Natural killer cell (primary cell): Measurements from ENCODE around the gene GRIN3B. TPM values are rescaled to one million over a fixed set of nuclear protein-coding genes. Genes with fewer than 3 reads are reported as not detected.

Source experiments
- ATAC-seq, 3 donors: fragments of 150-1000 bp in 2 of 3; fragments of 200-7000 bp in 1 of 3; cut with Tn5 transposase; 1 replicate in 1 of 3; 2 replicates in 2 of 3; pipeline ENCODE4 v1.10.0; 2021; ENCODE audit warnings: mild to moderate bottlenecking in 2 of 3, moderate library complexity in 2 of 3
- DNase-seq, 2 donors: peaks; one replicate each; pipeline versions ENCODE4 v3.0.0 to v3.0.0-alpha.2; 2013 to 2021; ENCODE audit warnings: mixed read lengths in 1 of 2
- H3K27ac ChIP-seq: one replicate; pipeline ENCODE4 v1.5.1; 2013; ENCODE audit warnings: mild to moderate bottlenecking, low read length
- H3K27me3 ChIP-seq: one replicate; pipeline ENCODE4 v1.6.1; 2013; ENCODE audit warnings: low read length; ENCODE audit not compliant: control insufficient read depth, insufficient read depth
- H3K36me3 ChIP-seq: one replicate; pipeline ENCODE4 v1.6.1; 2013; ENCODE audit warnings: low read length; ENCODE audit not compliant: control insufficient read depth, insufficient read depth
- H3K4me1 ChIP-seq: one replicate; pipeline ENCODE4 v1.6.1; 2013; ENCODE audit warnings: low read length; ENCODE audit not compliant: control insufficient read depth, insufficient read depth
- H3K4me3 ChIP-seq: one replicate; pipeline ENCODE4 v1.5.1; 2013; ENCODE audit warnings: low read length
- H3K9me3 ChIP-seq: one replicate; pipeline ENCODE4 v1.6.1; 2013; ENCODE audit warnings: low read length; ENCODE audit not compliant: control insufficient read depth, insufficient read depth
- H3K27ac Mint-ChIP-seq, 2 donors: one replicate each; pipeline ENCODE4 v1.8.0; 2022; ENCODE audit warnings: mild to moderate bottlenecking in 2 of 2, mixed read lengths in 2 of 2, moderate library complexity in 1 of 2
- H3K27me3 Mint-ChIP-seq, 2 donors: one replicate each; pipeline ENCODE4 v1.8.0; 2022; ENCODE audit warnings: low read depth in 2 of 2, mixed read lengths in 2 of 2
- H3K36me3 Mint-ChIP-seq: one replicate; pipeline ENCODE4 v1.8.0; 2022; ENCODE audit warnings: mixed read lengths
- H3K4me1 Mint-ChIP-seq, 2 donors: one replicate each; pipeline ENCODE4 v1.8.0; 2022; ENCODE audit warnings: mixed read lengths in 2 of 2
- H3K4me3 Mint-ChIP-seq: one replicate; pipeline ENCODE4 v1.8.0; 2022; ENCODE audit warnings: mild to moderate bottlenecking, moderate library complexity, mixed read lengths
- H3K9me3 Mint-ChIP-seq, 2 donors: one replicate each; pipeline ENCODE4 v1.8.0; 2022; ENCODE audit warnings: mixed read lengths in 2 of 2
- WGBS: methylation state at CpG from one replicate; pipeline ENCODE4 v1.1.7; 2013; ENCODE audit warnings: missing lambda C conversion rate; ENCODE audit not compliant: insufficient coverage; 5-methylcytosine and 5-hydroxymethylcytosine counted together
- intact Hi-C: fragments of 100-400 bp; cut with micrococcal nuclease; formaldehyde crosslinking; loops from one replicate; pipeline ENCODE4 v1.14.2; 2022
- total RNA-seq, 4 donors: library from RNA; stranded (reverse); fragments of 120-200 nt in 1 of 4; gene quantifications; one replicate each; pipeline versions ENCODE4 v1.2.3 to v1.2.4, GENCODE V29; 2013 to 2022
- TF ChIP-seq, protein P1 (sequence below): fragments of 200-600 bp; IDR thresholded peaks from one replicate; pipeline ENCODE4 v1.8.0; 2022; ENCODE audit warnings: antibody characterized with exemption

Gene GRIN3B
- total RNA-seq, 3 donors from 2014 or later (not counting 1 experiment from before 2014, with no cell fraction given): 0.09 to 0.15 TPM; not detected in 1

- ATAC-seq: no peak
- H3K4me3 Mint-ChIP-seq: no peak overlapping the region
- intact Hi-C loops: no loop called here
These were observed 49.6 kb downstream of the GRIN3B start for GRCh38 chr19:1049800-1050199.

DNA sequence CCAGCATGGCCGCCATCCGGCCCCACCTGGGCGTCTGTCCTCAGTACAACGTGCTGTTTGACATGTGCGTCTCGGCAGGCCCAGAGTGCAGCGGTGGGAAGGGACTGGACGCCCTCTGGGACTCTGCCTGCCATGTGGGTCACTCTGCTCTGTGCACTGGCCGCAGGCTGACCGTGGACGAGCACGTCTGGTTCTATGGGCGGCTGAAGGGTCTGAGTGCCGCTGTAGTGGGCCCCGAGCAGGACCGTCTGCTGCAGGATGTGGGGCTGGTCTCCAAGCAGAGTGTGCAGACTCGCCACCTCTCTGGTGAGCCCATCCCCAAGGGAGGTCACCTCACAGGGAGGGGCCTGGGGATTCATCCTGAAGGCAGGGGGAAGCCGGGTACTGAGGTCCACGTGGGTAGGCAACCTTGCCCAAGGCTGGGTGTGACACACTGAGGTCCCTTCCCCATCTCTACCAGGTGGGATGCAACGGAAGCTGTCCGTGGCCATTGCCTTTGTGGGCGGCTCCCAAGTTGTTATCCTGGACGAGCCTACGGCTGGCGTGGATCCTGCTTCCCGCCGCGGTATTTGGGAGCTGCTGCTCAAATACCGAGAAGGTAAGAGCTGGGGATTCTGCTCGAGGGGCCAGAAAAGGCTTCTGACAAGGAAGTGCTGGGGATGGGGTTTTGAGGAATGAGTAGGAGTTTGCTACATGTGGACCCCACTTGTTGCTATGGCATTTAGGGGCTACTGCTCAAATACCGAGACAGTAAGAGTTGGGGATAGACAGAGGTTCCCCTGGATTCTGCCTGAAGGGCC, 51.0 kb downstream of the GRIN3B start:
- Histone ChIP-seq H3K27ac (no peak overlapping the region), H3K4me1 (peaks cover 8% of the 10 kb centered on the region), H3K4me3 (no peak overlapping the region), H3K36me3 (peaks cover 34% of the 10 kb centered on the region), H3K9me3 (peaks cover under 1% of the 10 kb centered on the region), H3K27me3 (no peaks in the 10 kb centered on the region)
- no peaks in the 10 kb centered on the region for H3K27me3 Mint-ChIP-seq
- no peak for DNase-seq
- H3K9me3 Mint-ChIP-seq: no peaks in the 10 kb centered on the region
- TF ChIP-seq, protein P1, sequence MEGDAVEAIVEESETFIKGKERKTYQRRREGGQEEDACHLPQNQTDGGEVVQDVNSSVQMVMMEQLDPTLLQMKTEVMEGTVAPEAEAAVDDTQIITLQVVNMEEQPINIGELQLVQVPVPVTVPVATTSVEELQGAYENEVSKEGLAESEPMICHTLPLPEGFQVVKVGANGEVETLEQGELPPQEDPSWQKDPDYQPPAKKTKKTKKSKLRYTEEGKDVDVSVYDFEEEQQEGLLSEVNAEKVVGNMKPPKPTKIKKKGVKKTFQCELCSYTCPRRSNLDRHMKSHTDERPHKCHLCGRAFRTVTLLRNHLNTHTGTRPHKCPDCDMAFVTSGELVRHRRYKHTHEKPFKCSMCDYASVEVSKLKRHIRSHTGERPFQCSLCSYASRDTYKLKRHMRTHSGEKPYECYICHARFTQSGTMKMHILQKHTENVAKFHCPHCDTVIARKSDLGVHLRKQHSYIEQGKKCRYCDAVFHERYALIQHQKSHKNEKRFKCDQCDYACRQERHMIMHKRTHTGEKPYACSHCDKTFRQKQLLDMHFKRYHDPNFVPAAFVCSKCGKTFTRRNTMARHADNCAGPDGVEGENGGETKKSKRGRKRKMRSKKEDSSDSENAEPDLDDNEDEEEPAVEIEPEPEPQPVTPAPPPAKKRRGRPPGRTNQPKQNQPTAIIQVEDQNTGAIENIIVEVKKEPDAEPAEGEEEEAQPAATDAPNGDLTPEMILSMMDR: no peak
- H3K4me3 Mint-ChIP-seq: no peak overlapping the region
- ATAC-seq: no peak
- WGBS: 97% methylated on average over 31 of the region's 31 CpGs
- intact Hi-C loops: no loop called here
- H3K27ac Mint-ChIP-seq: no peak overlapping the region
- no peaks in the 10 kb centered on the region for H3K4me1 Mint-ChIP-seq
- no peaks in the 10 kb centered on the region for H3K36me3 Mint-ChIP-seq

More at GRCh38 chr19:1049800-1050199, 49.6 kb downstream of the GRIN3B start:
- no peak overlapping the region for H3K27ac Mint-ChIP-seq
- WGBS: 74% methylated on average over 7 of the region's 11 CpGs
- DNase-seq: no peak
- Histone ChIP-seq H3K4me1 (peaks cover 10% of the 10 kb centered on the region), H3K4me3 (no peak overlapping the region), H3K27me3 (no peaks in the 10 kb centered on the region), H3K9me3 (no peaks in the 10 kb centered on the region), H3K27ac (no peak overlapping the region), H3K36me3 (peaks cover 36% of the 10 kb centered on the region)
- TF ChIP-seq, protein P1: no peak
- H3K27me3 Mint-ChIP-seq: no peaks in the 10 kb centered on the region
- no peaks in the 10 kb centered on the region for H3K9me3 Mint-ChIP-seq
- no peaks in the 10 kb centered on the region for H3K36me3 Mint-ChIP-seq
- H3K4me1 Mint-ChIP-seq: peaks cover 0 to 5% of the 10 kb centered on the region in 2 donors

GRCh38 chr19:1051791-1052190, 51.6 kb downstream of the GRIN3B start:
- intact Hi-C loops: no loop called here
- WGBS: 88% methylated on average over 17 of the region's 17 CpGs
- H3K27me3 Mint-ChIP-seq: no peaks in the 10 kb centered on the region
- no peaks in the 10 kb centered on the region for H3K9me3 Mint-ChIP-seq
- Histone ChIP-seq H3K4me1 (peaks cover 3% of the 10 kb centered on the region), H3K9me3 (peaks cover 6% of the 10 kb centered on the region), H3K36me3 (peaks cover 34% of the 10 kb centered on the region), H3K27me3 (no peaks in the 10 kb centered on the region), H3K27ac (no peak overlapping the region), H3K4me3 (no peak overlapping the region)
- H3K4me1 Mint-ChIP-seq: peaks cover under 1 to 6% of the 10 kb centered on the region in 2 donors
- ATAC-seq (no peak), DNase-seq (no peak)
- TF ChIP-seq, protein P1: no peak
- no peak overlapping the region for H3K27ac Mint-ChIP-seq
- H3K36me3 Mint-ChIP-seq: no peaks in the 10 kb centered on the region
- no peak overlapping the region for H3K4me3 Mint-ChIP-seq
